ENCODE data around the gene UQCC3. TPM values are rescaled to one million over a fixed set of nuclear protein-coding genes. Genes with fewer than 3 reads are reported as not detected.
"Not testable (repeated sequence)": the region's sequence is repeated elsewhere in the genome, so short reads cannot be mapped to it uniquely, and the experiment has no call there.

The UQCC3 gene
- total RNA-seq, 2 donors from 2014 or later: 6.1 to 8.8 TPM

GRCh38 chr11:62650283-62650682 is 21.2 kb upstream of the UQCC3 start:
- H3K9me3 Mint-ChIP-seq, H3K27me3 Mint-ChIP-seq, H3K36me3 Mint-ChIP-seq, ATAC-seq, H3K4me3 Mint-ChIP-seq: not testable (repeated sequence)
- Mint-ChIP-seq H3K4me1 (ENCODE audit: low read depth in 2 of 2) (peaks cover 30 to 33% of the 10 kb centered on the region in 2 donors), H3K27ac (peak overlapping the region in 1 of 2 donors; percentile 60)
- peak; percentile 44 for DNase-seq (ENCODE audit: low spot score)

GRCh38 chr11:62652161-62653006 is 19.1 kb upstream of the UQCC3 start:
- Mint-ChIP-seq H3K27ac (peak overlapping the region; percentile 98 to 100), H3K36me3 (peaks cover 5% of the 10 kb centered on the region), H3K4me1 (ENCODE audit: low read depth in 2 of 2) (peaks cover 19 to 21% of the 10 kb centered on the region in 2 donors), H3K27me3 (no peaks in the 10 kb centered on the region), H3K9me3 (no peaks in the 10 kb centered on the region), H3K4me3 (peak overlapping the region; percentile 99)
- DNase-seq (ENCODE audit: low spot score): no peak
- ATAC-seq: peak in 1 of 2 donors; percentile 31

GRCh38 chr11:62654297-62654696 is 17.2 kb upstream of the UQCC3 start:
- Mint-ChIP-seq H3K27me3 (no peaks in the 10 kb centered on the region), H3K36me3 (peaks cover 5% of the 10 kb centered on the region), H3K27ac (peak overlapping the region; percentile 98 to 100), H3K4me3 (peak overlapping the region; percentile 99), H3K9me3 (no peaks in the 10 kb centered on the region), H3K4me1 (ENCODE audit: low read depth in 2 of 2) (peaks cover 19 to 21% of the 10 kb centered on the region in 2 donors)
- no peak for ATAC-seq
- no peak for DNase-seq (ENCODE audit: low spot score)

GRCh38 chr11:62656796-62657429 is 14.6 kb upstream of the UQCC3 start:
- H3K27me3 Mint-ChIP-seq: no peaks in the 10 kb centered on the region
- no peaks in the 10 kb centered on the region for H3K9me3 Mint-ChIP-seq
- H3K27ac Mint-ChIP-seq: no peak overlapping the region
- DNase-seq (ENCODE audit: low spot score) (no peak), ATAC-seq (no peak)
- peaks cover 15% of the 10 kb centered on the region in 2 donors for H3K4me1 Mint-ChIP-seq (ENCODE audit: low read depth in 2 of 2)
- no peak overlapping the region for H3K4me3 Mint-ChIP-seq
- peaks cover 5% of the 10 kb centered on the region for H3K36me3 Mint-ChIP-seq

GRCh38 chr11:62664405-62665074 is 6.9 kb upstream of the UQCC3 start:
- Mint-ChIP-seq H3K27me3 (no peaks in the 10 kb centered on the region), H3K4me1 (ENCODE audit: low read depth in 2 of 2) (peaks cover 23% of the 10 kb centered on the region in 2 donors), H3K27ac (peak overlapping the region; percentile 89 to 94), H3K9me3 (no peaks in the 10 kb centered on the region), H3K36me3 (peaks cover 17% of the 10 kb centered on the region), H3K4me3 (peak overlapping the region; percentile 96)
- ATAC-seq (peak; percentile 20 to 64), DNase-seq (ENCODE audit: low spot score) (no peak)

- H3K4me1 Mint-ChIP-seq (ENCODE audit: low read depth in 2 of 2): peaks cover 23% of the 10 kb centered on the region in 2 donors
- H3K9me3 Mint-ChIP-seq: no peaks in the 10 kb centered on the region
These were observed 6.3 kb upstream of the UQCC3 start, which contains the start of the genes C11orf98 and CSKMT for GRCh38 chr11:62665075-62665598. C11orf98 (minus strand) TSS chr11:62665210; CDS start chr11:62665169, 41 bp downstream. CSKMT (plus strand) TSS chr11:62665312; CDS start chr11:62665880, 568 bp downstream.

GRCh38 chr11:62665599-62666258 is 5.7 kb upstream of the UQCC3 start:
- Mint-ChIP-seq H3K4me1 (ENCODE audit: low read depth in 2 of 2) (peaks cover 25 to 28% of the 10 kb centered on the region in 2 donors), H3K36me3 (peaks cover 17% of the 10 kb centered on the region)

More at GRCh38 chr11:62665075-62665598, 6.3 kb upstream of the UQCC3 start, which contains the start of the genes C11orf98 and CSKMT:
- Mint-ChIP-seq H3K4me3 (peak within 1 kb of the TSS; percentile 96), H3K36me3 (peaks cover 17% of the 10 kb centered on the region), H3K27me3 (no peaks in the 10 kb centered on the region), H3K27ac (peak within 1 kb of the TSS; percentile 89 to 94)
- DNase-seq (ENCODE audit: low spot score): peak; percentile 96
- peak; percentile 95 to 97 for ATAC-seq

GRCh38 chr11:62666259-62666926 is 5.1 kb upstream of the UQCC3 start:
- no peak for ATAC-seq
- H3K27me3 Mint-ChIP-seq: no peaks in the 10 kb centered on the region

More at GRCh38 chr11:62665599-62666258, 5.7 kb upstream of the UQCC3 start:
- DNase-seq (ENCODE audit: low spot score): no peak
- Mint-ChIP-seq H3K27ac (peak overlapping the region; percentile 89 to 94), H3K9me3 (no peaks in the 10 kb centered on the region), H3K27me3 (no peaks in the 10 kb centered on the region), H3K4me3 (peak overlapping the region; percentile 96)
- peak; percentile 42 to 55 for ATAC-seq

GRCh38 chr11:62667460-62667859 is 4.0 kb upstream of the UQCC3 start:
- Mint-ChIP-seq H3K9me3 (no peaks in the 10 kb centered on the region), H3K4me3 (peak overlapping the region; percentile 96), H3K36me3 (peaks cover 16% of the 10 kb centered on the region), H3K27ac (peak overlapping the region; percentile 89 to 94), H3K4me1 (ENCODE audit: low read depth in 2 of 2) (peaks cover 33 to 35% of the 10 kb centered on the region in 2 donors), H3K27me3 (no peaks in the 10 kb centered on the region)
- DNase-seq (ENCODE audit: low spot score): no peak
- ATAC-seq: no peak

More at GRCh38 chr11:62666259-62666926, 5.1 kb upstream of the UQCC3 start:
- Mint-ChIP-seq H3K9me3 (no peaks in the 10 kb centered on the region), H3K36me3 (peaks cover 17% of the 10 kb centered on the region), H3K4me1 (ENCODE audit: low read depth in 2 of 2) (peaks cover 31 to 34% of the 10 kb centered on the region in 2 donors), H3K4me3 (peak overlapping the region; percentile 96), H3K27ac (peak overlapping the region; percentile 89 to 94)
- no peak for DNase-seq (ENCODE audit: low spot score)

- H3K4me1 Mint-ChIP-seq (ENCODE audit: low read depth in 2 of 2): peaks cover 25 to 33% of the 10 kb centered on the region in 2 donors
- H3K36me3 Mint-ChIP-seq: peaks cover 9% of the 10 kb centered on the region
- H3K27me3 Mint-ChIP-seq: no peaks in the 10 kb centered on the region
- ATAC-seq (no peak), DNase-seq (ENCODE audit: low spot score) (no peak)
- peak overlapping the region; percentile 91 to 96 for H3K27ac Mint-ChIP-seq
- H3K4me3 Mint-ChIP-seq: peak overlapping the region; percentile 94
- no peaks in the 10 kb centered on the region for H3K9me3 Mint-ChIP-seq
These were observed 1.9 kb upstream of the UQCC3 start for GRCh38 chr11:62669420-62670161.

GRCh38 chr11:62671236-62671607 is 251 bp upstream of the UQCC3 start:
- Mint-ChIP-seq H3K4me1 (ENCODE audit: low read depth in 2 of 2) (peaks cover 28 to 34% of the 10 kb centered on the region in 2 donors), H3K9me3 (no peaks in the 10 kb centered on the region), H3K27ac (peak overlapping the region; percentile 91 to 96), H3K27me3 (no peaks in the 10 kb centered on the region), H3K36me3 (peaks cover 14% of the 10 kb centered on the region), H3K4me3 (peak overlapping the region; percentile 94)
- DNase-seq (ENCODE audit: low spot score) (no peak), ATAC-seq (peak; percentile 33 to 45)

GRCh38 chr11:62673196-62673525 is 1.7 kb downstream of the UQCC3 start:
- H3K36me3 Mint-ChIP-seq: peaks cover 21% of the 10 kb centered on the region

More at GRCh38 chr11:62673196-62673525, 1.7 kb downstream of the UQCC3 start:
- H3K27ac Mint-ChIP-seq: peak overlapping the region; percentile 91 to 96
- no peaks in the 10 kb centered on the region for H3K27me3 Mint-ChIP-seq
- H3K4me3 Mint-ChIP-seq: peak overlapping the region; percentile 94
- DNase-seq (ENCODE audit: low spot score) (no peak), ATAC-seq (no peak)
- peaks cover 33 to 37% of the 10 kb centered on the region in 2 donors for H3K4me1 Mint-ChIP-seq (ENCODE audit: low read depth in 2 of 2)
- H3K9me3 Mint-ChIP-seq: no peaks in the 10 kb centered on the region
